Subcutaneous adipose tissue (tissue), 4 donors: Measurements from ENCODE around the gene STK33. TPM values are rescaled to one million over a fixed set of nuclear protein-coding genes. Genes with fewer than 3 reads are reported as not detected.

ENCODE experiments used
- total RNA-seq, 4 donors: library from RNA; depleted of rRNA; stranded (reverse); fragments of >200 nt; gene quantifications; one replicate each; pipeline ENCODE4 v1.1.0, GENCODE V29; 2016
- TF ChIP-seq, protein P1 (sequence below): fragments of 450-650 bp; IDR thresholded peaks from one replicate; pipeline ENCODE4 v1.5.1; 2016; ENCODE audit warnings: low read depth, mild to moderate bottlenecking, control low read depth, antibody characterized with exemption, moderate library complexity

Gene STK33
- total RNA-seq, 4 donors from 2014 or later, result 0.33 to 3.1 (median 0.62) TPM

DNA sequence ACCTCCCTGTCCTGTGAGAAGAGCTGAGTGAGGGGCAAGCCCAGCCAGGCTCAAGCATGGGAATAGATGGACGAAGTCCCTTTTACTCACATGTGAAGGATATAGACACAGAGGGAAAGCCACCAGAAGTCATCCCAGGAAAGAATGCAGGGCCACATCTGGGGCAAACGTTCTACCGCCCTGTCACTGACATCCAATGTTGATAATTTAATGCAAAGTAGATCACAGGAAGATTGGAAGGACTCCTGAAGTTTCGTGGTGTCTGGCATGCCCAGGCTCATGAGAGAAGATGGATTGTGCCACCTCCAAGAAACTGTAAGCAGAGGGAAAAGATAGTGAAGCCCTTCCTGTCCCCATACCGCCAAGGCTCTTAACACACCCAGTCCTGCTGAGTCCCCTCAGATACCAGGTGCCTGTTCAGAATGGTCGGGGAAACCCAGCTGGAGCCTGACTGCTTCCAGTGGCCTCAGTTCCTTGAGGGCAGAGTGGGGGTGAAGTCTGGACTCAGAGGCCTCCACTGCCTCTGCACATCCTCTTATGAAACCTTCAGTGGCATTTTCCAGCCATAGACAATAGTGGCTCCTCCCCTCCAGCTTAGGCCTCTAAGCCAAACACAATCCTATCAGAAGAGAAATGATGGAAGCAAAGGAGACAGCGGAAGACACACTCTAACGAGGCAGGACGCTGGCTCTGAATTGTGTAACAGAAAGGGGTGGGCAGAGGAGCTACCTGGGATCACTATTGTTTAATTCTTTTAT is 7.5 kb upstream of the STK33 start:
- TF ChIP-seq, protein P1, sequence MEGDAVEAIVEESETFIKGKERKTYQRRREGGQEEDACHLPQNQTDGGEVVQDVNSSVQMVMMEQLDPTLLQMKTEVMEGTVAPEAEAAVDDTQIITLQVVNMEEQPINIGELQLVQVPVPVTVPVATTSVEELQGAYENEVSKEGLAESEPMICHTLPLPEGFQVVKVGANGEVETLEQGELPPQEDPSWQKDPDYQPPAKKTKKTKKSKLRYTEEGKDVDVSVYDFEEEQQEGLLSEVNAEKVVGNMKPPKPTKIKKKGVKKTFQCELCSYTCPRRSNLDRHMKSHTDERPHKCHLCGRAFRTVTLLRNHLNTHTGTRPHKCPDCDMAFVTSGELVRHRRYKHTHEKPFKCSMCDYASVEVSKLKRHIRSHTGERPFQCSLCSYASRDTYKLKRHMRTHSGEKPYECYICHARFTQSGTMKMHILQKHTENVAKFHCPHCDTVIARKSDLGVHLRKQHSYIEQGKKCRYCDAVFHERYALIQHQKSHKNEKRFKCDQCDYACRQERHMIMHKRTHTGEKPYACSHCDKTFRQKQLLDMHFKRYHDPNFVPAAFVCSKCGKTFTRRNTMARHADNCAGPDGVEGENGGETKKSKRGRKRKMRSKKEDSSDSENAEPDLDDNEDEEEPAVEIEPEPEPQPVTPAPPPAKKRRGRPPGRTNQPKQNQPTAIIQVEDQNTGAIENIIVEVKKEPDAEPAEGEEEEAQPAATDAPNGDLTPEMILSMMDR, result no peak

DNA sequence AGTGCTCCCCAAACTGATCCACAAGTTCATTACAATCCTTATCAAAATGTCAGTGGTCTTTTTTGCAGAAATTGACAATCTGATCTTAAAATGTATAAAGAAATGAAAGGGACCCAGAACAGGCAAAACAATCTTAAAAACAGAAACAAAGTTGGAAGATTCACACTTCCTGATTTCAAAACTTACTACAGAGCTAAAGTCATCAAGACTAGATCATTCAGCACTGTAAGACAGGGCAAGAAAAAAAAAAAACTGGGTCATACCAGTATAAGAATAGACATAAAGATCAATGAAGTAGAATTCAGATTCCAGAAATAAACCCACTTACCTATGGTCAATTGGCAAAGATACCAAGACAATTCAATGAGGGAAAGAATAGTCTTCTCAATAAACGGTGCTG is 4.5 kb upstream of the STK33 start:
- TF ChIP-seq, protein P1, result no peak

DNA sequence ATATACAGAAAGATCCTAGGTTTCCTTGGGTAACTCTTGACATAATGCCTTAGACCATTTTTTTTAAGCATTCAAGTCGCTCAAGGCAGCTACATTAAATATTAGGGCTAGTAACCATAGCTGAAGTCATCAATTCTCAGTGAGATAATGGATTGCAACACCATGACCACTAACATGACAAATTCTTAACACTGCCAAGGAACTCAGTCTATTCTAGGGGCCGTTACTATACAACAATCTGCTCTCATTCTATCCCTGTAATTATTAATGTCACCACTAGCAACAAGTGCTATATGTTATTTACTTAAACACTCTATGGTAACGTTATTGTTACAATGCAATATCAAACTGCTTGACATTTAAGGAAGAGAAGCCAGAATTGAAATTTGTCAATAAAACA is 3.2 kb upstream of the STK33 start:
- TF ChIP-seq, protein P1, result no peak

DNA sequence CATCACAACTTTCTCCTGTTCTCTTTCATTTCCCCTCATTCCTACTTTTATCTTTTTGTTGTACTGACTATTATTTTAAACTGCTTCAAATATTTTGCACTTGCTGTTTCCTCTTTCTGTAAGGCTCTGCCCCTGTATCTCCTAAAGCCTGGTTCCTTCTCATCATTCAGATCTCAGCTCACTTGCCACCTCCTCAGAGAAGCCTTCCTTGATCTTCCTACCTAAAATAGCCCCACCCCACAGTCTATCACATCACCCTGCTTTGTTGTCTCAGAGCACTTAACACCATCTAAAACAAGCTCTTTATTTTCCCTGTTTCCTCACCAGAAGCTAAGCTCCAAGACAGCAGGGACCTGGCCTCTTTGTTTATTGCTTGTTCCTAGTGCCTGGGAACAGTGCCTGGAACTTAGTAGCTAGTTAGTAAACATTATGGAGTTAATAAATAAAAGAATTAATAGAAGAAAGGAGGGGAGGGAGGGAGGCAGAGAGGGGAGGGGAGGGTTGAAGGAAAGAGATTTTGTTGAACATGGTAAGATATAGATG is 2.5 kb upstream of the STK33 start:
- TF ChIP-seq, protein P1, result no peak

DNA sequence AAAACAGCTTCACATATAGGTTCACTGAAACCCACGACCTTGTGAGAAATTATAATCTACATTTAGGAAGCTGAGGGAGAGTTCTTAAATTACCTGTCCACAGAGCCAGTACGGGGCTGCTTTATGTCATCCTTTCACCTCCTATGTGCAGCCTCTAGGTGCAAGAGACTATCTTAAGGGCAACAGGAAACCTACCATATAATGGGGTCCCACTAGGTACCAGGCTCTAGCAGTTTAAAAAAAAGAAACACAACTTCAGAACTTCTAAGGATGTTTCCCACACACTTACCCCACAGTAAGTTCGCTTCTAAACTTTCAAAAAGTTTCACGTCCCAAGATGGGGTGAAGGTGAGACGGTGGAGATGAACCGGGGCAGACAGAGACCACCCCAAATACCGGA is 573 bp downstream of the STK33 start:
- TF ChIP-seq, protein P1, result no peak

DNA sequence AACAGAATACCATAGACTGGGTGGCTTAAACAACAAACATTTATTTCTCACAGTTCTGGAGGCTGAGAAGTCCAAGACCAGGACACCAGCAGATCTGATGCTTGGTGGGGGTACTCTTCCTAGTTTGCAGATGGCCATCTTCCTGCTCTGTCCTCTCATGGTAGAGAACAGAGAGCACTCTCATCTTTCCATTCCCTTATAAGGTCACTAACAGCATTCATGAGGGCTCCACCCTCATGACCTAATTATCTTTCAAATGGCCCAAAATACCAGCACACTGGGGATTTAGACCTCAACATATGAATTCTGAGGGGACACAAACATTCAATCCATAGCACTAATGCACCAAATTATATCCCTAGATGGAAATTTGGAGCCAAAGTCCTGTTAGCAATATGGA is 6.1 kb downstream of the STK33 start:
- TF ChIP-seq, protein P1, result no peak

DNA sequence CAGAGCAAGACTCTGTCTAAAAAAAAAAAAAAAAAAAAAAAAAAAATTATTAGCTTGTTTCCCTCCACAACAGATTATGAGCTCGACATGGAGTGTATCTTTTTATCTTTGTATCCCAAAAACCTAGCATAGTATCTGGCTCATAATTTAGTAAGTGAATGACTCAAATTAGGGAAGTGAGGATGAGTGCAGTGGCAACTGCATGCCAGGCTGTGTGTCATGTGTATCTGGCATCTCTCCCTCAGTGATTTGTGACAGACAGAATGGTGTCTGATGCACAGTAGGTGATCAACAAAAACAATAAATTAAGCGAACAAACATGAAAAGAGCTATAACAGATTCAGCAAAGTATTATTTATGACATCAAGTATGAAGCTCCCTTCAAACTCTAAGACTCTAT is 7.2 kb downstream of the STK33 start:
- TF ChIP-seq, protein P1, result no peak
